Peyer's patch (tissue), 4 donors: ENCODE measurements around the gene NKIRAS1. TPM values are rescaled to one million over a fixed set of nuclear protein-coding genes. Genes with fewer than 3 reads are reported as not detected.

Experiments
- DNase-seq, 3 donors: peaks; one replicate each; pipeline ENCODE4 v3.0.0-alpha.2; 2017 to 2019
- H3K27ac ChIP-seq, 4 donors: fragments of 200-600 bp; sonication (generic); one replicate each; pipeline ENCODE4 v1.5.1; 2016 to 2019
- H3K27me3 ChIP-seq, 2 donors: fragments of 200-600 bp; sonication (generic); one replicate each; pipeline ENCODE4 v1.5.1; 2019
- H3K36me3 ChIP-seq, 3 donors: fragments of 200-600 bp; sonication (generic); one replicate each; pipeline ENCODE4 v1.5.1; 2016 to 2019
- H3K4me1 ChIP-seq, 4 donors: fragments of 200-600 bp; sonication (generic); one replicate each; pipeline ENCODE4 v1.5.1; 2016 to 2019
- H3K4me3 ChIP-seq, 4 donors: fragments of 200-600 bp; sonication (generic); 1 replicate in 3 of 4; 2 replicates in 1 of 4; pipeline ENCODE4 v1.5.1; 2016 to 2019; ENCODE audit warnings: mild to moderate bottlenecking in 1 of 4
- H3K9me3 ChIP-seq, 4 donors: fragments of 200-600 bp; sonication (generic); one replicate each; pipeline ENCODE4 v1.5.1; 2016 to 2019; ENCODE audit warnings: mild to moderate bottlenecking in 1 of 4
- POLR2A ChIP-seq, 2 donors: fragments of 450-650 bp; IDR thresholded peaks; one replicate each; pipeline ENCODE4 v1.5.1; 2017; ENCODE audit warnings: antibody characterized with exemption in 2 of 2, mild to moderate bottlenecking in 2 of 2, moderate library complexity in 2 of 2
- total RNA-seq, 4 donors: library from RNA; depleted of rRNA; stranded (reverse); fragments of >200 nt; gene quantifications; one replicate each; pipeline ENCODE4 v1.1.0, GENCODE V29; 2016
- TF ChIP-seq, protein P1 (sequence below), 6 experiments: fragments of 450-650 bp in 4 of 6; fragments of 200-600 bp in 2 of 6; sonication (generic) in 1 of 6; IDR thresholded peaks; one replicate each; pipeline ENCODE4 v1.5.1; 2017 to 2019; ENCODE audit warnings: antibody characterized with exemption in 6 of 6, mild to moderate bottlenecking in 3 of 6, moderate library complexity in 1 of 6

The NKIRAS1 gene
- total RNA-seq, 4 donors from 2014 or later: 4.2 to 11.6 (median 7.7) TPM

DNA sequence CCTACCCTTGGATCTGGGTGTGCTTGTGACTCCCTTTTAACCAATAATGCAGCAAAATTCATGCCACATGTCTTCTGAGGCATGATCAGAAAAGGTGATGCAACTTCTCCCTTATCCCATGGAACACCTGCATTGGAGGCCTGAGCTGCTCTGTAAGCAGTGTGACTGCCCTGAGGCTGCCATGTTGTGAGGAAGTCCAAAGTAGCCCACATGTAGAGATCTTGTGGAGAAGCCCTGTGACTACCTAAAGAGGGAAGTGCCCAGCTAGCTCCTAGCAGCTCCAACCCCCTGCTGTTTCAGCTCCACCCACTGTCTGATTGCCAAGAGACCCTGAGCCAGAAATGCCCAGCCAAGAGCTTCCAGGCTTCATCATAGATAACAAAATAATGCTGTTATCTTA lies 21.9 kb upstream of the NKIRAS1 start:
- H3K4me3 ChIP-seq: no peak overlapping the region
- H3K36me3 ChIP-seq: no peaks in the 10 kb centered on the region
- H3K9me3 ChIP-seq: no peaks in the 10 kb centered on the region
- H3K4me1 ChIP-seq: no peaks in the 10 kb centered on the region
- no peaks in the 10 kb centered on the region for H3K27me3 ChIP-seq
- no peak for DNase-seq
- TF ChIP-seq POLR2A (IDR thresholded peaks at IDR 0.05): no peak
- TF ChIP-seq, protein P1, sequence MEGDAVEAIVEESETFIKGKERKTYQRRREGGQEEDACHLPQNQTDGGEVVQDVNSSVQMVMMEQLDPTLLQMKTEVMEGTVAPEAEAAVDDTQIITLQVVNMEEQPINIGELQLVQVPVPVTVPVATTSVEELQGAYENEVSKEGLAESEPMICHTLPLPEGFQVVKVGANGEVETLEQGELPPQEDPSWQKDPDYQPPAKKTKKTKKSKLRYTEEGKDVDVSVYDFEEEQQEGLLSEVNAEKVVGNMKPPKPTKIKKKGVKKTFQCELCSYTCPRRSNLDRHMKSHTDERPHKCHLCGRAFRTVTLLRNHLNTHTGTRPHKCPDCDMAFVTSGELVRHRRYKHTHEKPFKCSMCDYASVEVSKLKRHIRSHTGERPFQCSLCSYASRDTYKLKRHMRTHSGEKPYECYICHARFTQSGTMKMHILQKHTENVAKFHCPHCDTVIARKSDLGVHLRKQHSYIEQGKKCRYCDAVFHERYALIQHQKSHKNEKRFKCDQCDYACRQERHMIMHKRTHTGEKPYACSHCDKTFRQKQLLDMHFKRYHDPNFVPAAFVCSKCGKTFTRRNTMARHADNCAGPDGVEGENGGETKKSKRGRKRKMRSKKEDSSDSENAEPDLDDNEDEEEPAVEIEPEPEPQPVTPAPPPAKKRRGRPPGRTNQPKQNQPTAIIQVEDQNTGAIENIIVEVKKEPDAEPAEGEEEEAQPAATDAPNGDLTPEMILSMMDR (IDR thresholded peaks at IDR 0.05): no peak
- H3K27ac ChIP-seq: no peak overlapping the region

- Histone ChIP-seq H3K9me3 (no peaks in the 10 kb centered on the region), H3K4me3 (no peak overlapping the region), H3K4me1 (no peaks in the 10 kb centered on the region), H3K36me3 (no peaks in the 10 kb centered on the region), H3K27me3 (no peaks in the 10 kb centered on the region), H3K27ac (no peak overlapping the region)
- TF ChIP-seq POLR2A (IDR thresholded peaks at IDR 0.05): no peak
- TF ChIP-seq, protein P1 (IDR thresholded peaks at IDR 0.05): no peak
- no peak for DNase-seq
Observed at GRCh38 chr3:23937296-23937695, 20.5 kb upstream of the NKIRAS1 start.

DNA sequence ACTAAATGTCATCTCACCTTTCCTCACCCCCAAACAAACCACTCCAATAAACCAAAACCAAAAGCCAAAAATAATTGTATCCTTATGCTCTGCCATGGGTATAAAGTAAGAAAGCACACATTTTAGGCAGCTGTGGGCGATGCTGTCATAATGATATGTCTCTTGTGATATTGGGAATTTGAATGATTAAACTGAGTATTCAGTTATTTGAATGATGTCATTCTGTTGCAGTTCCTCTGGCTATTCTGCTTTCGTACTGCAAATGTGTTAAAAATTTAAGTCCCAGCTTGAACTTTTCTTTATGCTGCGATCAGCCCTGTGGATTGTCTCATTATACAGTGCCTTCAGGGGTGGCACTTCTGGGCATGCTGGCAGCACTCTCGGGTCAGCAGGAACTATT lies 17.5 kb upstream of the NKIRAS1 start:
- no peak for DNase-seq
- H3K36me3 ChIP-seq: no peaks in the 10 kb centered on the region
- H3K27me3 ChIP-seq: no peaks in the 10 kb centered on the region
- H3K4me3 ChIP-seq: no peak overlapping the region
- no peaks in the 10 kb centered on the region for H3K4me1 ChIP-seq
- H3K27ac ChIP-seq: no peak overlapping the region
- no peaks in the 10 kb centered on the region for H3K9me3 ChIP-seq
- TF ChIP-seq, protein P1 (IDR thresholded peaks at IDR 0.05): no peak
- TF ChIP-seq POLR2A (IDR thresholded peaks at IDR 0.05): no peak

- TF ChIP-seq, protein P1 (IDR thresholded peaks at IDR 0.05): no peak
- TF ChIP-seq POLR2A (IDR thresholded peaks at IDR 0.05): no peak
- no peak for DNase-seq
- Histone ChIP-seq H3K27ac (no peak overlapping the region), H3K4me1 (no peaks in the 10 kb centered on the region), H3K9me3 (no peaks in the 10 kb centered on the region), H3K4me3 (no peak overlapping the region), H3K36me3 (no peaks in the 10 kb centered on the region), H3K27me3 (no peaks in the 10 kb centered on the region)
Observed at GRCh38 chr3:23932571-23932970, 15.8 kb upstream of the NKIRAS1 start.

GRCh38 chr3:23931597-23931996 lies 14.8 kb upstream of the NKIRAS1 start:
- Histone ChIP-seq H3K4me1 (no peaks in the 10 kb centered on the region), H3K27ac (no peak overlapping the region), H3K27me3 (no peaks in the 10 kb centered on the region), H3K36me3 (no peaks in the 10 kb centered on the region), H3K9me3 (no peaks in the 10 kb centered on the region), H3K4me3 (no peak overlapping the region)
- TF ChIP-seq POLR2A (IDR thresholded peaks at IDR 0.05): no peak
- TF ChIP-seq, protein P1 (IDR thresholded peaks at IDR 0.05): no peak
- no peak for DNase-seq

DNA sequence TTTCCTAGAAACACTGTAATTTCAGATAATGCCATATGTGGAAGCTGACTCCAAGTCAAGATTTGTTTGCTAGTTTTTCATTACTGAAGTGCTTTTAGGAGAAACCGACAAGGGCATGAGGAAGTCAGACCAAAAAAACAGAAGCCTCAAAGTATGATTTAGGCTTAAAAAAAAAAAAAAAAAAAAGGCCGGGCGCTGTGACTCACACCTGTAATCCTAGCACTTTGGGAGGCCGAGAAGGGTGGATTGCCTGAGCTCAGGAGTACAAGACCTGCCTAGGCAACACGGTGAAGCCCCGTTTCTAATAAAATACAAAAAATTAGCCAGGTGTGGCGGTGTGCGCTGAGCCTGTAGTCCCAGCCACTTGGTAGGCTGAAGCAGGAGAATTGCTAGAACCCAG lies 11.7 kb upstream of the NKIRAS1 start:
- no peak for TF ChIP-seq POLR2A (IDR thresholded peaks at IDR 0.05)
- TF ChIP-seq, protein P1 (IDR thresholded peaks at IDR 0.05): no peak
- no peak overlapping the region for H3K27ac ChIP-seq
- DNase-seq: no peak
- no peaks in the 10 kb centered on the region for H3K9me3 ChIP-seq
- no peaks in the 10 kb centered on the region for H3K4me1 ChIP-seq
- no peaks in the 10 kb centered on the region for H3K36me3 ChIP-seq
- no peak overlapping the region for H3K4me3 ChIP-seq
- H3K27me3 ChIP-seq: no peaks in the 10 kb centered on the region
